ENCODE measurements around the gene APOA1.

APOA1 gene

DNA sequence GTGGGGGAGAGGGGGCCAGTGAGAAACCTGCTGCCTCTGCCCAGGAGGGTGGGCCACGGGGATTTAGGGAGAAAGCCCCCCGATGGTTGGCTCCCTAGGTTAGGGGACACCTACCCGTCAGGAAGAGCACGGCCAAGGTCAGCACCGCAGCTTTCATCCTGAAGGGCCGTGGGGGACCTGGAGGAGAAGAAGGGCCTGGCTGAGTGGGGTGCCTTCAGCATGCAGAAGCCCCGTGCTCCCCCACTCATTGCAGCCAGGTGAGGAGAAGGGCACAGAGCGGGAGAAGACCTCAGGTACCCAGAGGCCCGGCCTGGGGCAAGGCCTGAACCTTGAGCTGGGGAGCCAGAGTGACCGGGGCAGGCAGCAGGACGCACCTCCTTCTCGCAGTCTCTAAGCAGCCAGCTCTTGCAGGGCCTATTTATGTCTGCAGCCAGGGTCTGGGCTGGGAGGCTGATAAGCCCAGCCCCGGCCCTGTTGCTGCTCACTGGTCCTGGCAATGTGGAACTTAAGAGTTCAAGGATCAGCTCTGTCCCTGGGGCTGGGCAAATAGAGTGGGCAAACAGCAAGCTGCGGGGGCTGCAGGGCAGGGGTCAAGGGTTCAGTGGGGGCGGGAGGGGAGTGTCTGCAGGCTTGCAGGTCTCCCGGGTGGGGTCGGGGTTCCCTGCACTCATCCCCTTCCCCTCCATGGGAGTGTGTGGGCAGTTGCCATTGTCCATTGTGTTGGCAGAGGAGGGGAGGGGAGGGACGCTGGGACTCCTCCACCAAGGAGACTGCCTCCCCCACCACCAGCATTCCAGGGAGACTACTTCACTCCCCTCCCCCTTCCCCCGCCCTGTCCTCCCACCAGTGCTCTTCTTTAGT is at the start of gene APOA1:
APOA1 (minus strand) TSS at position 392 of the 861 bp plus-strand sequence; CDS start at position 157, 235 bp downstream.
- no peak for DNase-seq

DNA sequence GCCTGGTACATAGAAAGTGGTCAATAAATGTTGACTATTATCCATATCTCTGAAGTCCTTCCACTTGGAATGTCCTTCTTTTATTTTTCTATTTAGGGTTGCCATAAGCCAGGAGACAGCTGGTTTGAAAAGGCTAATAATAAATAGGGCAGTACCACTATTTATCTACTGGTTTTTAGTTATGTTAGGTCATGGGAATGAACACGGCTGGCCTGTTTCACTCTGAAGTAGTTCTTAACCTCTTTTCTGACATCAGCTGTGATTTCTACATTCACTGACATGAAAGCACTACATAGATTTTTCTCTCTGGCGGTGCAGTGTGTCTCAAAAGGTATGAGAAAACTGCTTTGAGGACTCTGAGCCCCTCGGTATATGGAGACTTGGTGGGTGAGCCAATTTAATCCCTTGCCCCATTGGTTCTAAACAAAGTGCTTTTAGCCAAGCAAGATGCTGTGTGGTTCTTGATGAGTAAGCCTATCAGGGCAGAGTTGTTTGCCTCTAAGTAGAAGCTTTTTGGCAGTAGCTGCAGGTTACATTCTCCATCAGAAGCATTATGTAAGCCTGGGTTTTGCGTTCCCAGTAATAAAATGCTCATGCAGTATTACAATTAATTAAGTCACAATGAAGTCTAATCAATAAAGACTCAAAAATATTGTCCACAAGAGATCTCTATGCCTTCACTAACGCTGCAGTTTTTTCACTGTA is 48.7 kb upstream of the APOA1 start:
- DNase-seq: no peak

DNA sequence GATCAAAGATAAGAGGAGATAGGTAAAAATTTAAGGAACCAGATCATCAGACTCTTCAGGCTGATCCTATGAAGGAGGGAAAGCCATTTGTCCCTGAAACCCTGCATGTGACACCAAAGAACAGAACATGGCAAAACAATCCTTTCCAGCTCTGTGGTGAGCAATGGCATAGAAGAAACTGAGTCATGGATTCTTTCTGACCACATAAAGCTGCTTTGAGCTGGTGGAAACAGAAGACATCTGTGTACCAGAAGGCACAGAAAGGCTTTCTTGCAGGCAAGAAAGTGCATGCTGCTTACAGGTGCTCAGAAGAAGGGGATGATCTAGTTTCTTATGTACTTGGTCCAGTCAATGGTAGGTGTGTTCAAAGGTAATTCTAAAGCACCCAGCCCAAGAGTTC is 45.0 kb upstream of the APOA1 start:
- DNase-seq: no peak

GRCh38 chr11:116881143-116881542 is 43.7 kb upstream of the APOA1 start:
- no peak for DNase-seq

GRCh38 chr11:116879800-116880625 is 42.6 kb upstream of the APOA1 start:
- no peak for DNase-seq

DNA sequence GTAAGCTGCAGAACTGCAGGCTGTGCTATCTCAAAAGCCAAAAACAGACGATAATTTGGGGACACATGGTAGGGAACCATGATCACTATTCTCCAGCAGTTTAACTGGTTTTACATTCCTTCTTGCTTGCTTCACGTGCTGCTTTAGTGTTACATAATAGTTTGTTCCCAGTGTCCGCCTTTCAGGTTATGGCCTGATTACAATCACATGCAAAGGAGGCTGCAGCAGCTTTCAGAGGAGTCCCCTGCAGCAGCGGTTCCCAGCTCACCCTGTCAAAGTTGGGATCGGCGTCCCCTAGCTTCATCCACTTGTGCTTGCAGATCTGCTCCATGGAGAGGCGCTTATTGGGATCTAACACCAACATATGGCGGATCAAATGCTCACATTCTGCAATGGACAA is 39.2 kb upstream of the APOA1 start:
- no peak for DNase-seq

- no peak for DNase-seq
Observed at GRCh38 chr11:116875194-116875593, 37.8 kb upstream of the APOA1 start.

DNA sequence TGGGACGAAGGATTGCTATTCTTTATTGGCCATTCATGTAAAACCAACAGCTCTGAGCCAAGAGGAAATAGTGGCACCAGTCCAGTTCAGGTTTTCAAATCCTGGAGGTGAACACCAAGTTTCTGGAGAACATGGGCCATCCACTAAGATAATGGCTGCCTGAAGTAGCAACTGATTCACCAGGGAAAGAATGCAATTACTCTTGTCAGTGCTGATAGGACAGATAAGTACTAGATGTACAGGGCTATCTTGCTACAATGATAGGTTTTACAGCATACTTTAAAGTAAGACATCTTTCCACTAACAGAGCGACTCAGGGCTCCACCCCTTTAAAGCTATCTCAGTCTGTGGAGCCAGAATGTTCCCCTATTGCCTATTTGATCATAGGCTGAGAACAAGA is 36.8 kb upstream of the APOA1 start:
- DNase-seq: no peak

DNA sequence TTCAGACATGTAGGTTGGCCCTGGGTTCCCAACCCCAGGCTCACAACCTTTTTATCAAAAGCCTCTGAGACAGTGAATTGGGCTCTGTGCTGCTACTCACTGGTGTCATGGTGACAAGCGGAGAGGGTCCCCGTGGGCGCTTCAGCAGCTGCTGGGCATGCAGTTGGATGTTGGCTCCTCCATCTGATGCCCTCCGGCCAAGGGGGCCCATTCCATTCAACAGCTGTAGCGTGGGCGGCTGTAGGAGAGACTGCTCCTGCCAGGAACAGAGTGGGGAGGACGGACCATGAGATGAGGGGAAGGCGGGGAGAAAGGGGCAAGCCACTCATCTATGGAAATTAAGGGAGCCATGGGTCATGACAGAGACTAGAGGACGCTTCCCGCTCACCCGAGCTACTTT is 36.0 kb upstream of the APOA1 start:
- no peak for DNase-seq

DNA sequence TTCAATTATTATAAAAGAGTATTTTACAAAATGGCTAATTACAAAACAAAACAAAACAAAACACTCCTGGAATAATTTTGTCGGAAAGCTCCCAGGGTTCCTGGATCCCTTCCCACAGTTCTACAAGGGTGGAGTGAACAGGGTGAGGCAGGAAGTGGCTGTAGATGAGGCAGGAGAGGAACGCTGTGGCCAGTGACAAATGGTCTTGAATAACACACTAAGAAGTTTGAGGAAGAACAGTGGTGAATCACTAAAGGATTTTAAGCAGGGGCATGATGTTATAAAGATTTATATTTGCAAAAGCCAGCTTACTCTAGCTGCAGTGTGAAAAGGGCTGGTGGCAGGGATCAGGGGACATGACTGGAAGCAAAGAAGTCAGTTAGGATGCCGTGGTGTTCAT is 33.8 kb upstream of the APOA1 start:
- DNase-seq: no peak

DNA sequence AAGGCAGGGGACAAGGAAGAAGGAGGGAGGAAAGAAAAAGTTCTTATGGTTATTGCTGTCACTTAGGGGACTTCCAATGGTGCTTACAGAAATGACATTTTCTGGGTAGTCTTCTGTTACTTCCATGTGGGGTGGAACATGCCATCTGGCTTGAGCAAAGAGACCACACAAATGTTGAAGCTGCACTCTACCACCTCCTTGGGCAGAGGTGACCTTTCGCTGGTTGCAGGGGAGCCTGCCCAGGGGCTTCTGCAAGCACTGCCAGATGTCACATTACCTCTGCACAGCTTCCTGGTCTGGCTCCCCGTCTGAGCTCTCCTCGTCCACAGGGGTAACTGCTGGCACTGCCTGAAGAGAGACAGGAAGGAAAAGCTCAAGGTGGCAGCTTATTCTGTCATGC is 32.6 kb upstream of the APOA1 start:
- DNase-seq: no peak

DNA sequence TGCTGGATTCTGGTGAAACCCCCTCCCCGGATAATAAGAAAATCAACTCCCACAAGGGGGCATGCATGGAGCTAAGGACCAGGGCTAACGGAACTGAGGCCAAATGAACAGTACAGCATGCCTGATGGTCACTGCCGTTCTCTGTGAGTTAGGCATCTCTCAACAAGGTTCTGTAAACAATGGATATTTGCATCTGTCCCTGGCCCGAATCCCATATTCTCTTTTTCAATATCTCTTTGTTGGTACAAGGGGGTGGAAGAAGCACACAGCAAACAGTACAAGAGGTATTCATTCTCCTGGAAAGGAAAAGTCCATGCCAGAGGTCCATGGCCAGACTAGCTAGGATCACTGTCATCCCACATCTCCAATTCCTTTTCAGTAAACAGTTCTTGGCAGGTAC is 32.2 kb upstream of the APOA1 start:
- DNase-seq: no peak

DNA sequence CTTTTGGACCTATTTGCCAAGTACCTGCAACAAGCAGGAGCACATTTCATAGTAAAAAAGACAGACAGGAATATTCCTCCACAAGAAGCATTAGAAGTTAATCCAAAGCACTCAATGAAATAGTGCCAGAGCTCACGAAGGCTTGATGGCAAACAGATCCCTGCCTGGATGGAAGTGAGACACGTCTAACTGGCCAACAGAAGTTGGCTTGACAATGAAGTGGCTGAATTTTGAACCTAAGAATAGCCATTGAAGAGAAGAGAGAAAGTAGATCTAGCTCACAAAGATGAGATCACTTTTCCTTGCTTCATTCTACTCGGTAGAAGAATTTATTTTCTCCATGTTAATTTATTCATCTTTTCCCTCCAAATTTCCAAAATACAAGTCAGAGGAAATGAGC is 30.6 kb upstream of the APOA1 start:
- DNase-seq: no peak

DNA sequence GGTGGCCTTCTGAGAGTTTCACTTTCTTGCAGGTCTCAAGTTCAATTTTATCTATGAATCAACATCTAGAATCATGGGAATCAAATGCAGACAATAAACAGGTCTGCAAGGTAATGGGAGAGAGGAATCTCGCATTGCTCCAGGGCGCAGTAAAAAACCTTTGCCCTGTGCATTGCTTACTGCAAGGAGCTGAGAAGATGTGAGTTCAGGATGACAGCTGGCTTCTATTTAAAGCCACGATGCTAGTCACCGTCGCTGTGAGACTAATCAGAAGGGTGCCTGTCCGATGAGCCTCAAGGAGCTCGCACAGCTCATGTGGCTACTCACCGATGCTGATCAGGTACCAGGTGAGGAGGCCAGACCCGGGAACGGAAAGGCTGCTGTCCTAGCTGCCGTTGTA is 30.2 kb upstream of the APOA1 start:
- no peak for DNase-seq

GRCh38 chr11:116866804-116867455 is 29.5 kb upstream of the APOA1 start:
- no peak for DNase-seq

DNA sequence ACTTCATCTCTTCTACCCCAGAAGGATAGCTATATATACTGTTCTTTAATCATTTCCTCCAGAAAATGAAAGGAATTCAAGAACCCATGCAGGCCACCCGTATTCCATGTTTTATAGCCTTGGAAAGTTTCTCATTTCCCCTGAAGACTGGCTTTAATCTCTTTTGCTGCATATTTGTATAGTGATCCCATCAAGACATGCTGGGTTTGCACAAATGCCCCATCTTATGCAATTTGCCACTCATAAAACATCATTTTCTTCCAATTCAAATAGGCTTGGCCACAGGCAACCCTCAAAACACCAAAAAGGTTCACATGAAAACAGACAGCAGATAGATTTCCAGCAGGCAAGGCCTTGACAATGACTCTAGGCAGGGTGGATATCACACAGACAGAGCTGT is 28.3 kb upstream of the APOA1 start:
- no peak for DNase-seq

GRCh38 chr11:116864531-116864930 is 27.1 kb upstream of the APOA1 start:
- no peak for DNase-seq

- DNase-seq: no peak
Observed at GRCh38 chr11:116862951-116863350, 25.5 kb upstream of the APOA1 start.

DNA sequence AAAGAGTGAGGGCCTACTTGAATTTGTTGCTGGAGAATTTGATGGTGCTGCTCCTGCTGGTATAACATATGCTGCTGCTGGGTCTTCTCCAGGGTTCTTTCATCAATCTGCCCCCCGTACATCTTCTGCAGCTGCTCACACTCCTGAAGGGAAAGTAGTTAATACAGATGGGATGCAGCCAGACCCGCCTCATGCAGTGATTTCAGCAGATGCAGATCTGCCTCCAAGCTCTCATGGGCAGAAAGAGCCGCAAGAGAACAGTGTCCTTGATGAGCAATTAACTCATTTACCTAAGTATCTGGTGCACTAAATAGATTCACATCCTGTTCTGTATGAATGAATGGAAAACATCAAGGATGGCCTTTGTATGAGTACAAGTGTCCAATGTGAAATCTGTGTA is 24.8 kb upstream of the APOA1 start:
- no peak for DNase-seq

- DNase-seq: no peak
Observed at GRCh38 chr11:116861539-116861938, 24.1 kb upstream of the APOA1 start.

- no peak for DNase-seq
Observed at GRCh38 chr11:116860303-116860702, 22.9 kb upstream of the APOA1 start.

DNA sequence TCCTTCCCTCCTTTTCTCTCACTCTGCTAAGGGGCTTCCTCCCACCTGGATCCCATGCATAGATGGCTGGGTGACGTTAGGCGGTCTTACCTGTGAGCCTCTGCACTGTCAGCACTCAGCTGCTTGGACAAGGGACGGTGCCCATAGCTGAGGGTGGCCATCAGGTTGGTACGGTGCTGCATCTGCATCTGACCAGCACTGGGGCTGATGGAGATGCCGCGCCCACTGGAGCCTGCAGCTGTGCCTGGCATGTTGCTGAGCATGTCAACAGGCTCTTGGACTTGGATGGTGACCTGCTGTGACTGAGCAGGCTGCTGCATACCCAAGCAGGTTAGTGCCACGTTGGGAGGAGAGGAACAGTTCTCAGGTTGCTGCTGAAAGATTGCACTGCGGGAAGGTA is 21.8 kb upstream of the APOA1 start:
- DNase-seq: no peak

- no peak for DNase-seq
Observed at GRCh38 chr11:116857936-116858335, 20.5 kb upstream of the APOA1 start.

All from activated CD4-positive, alpha-beta T cell treated with anti-CD3 and anti-CD28 coated beads, Interleukin-2, amount 50 U/mL, for 48 hours (primary cell).